Activated CD4-positive, alpha-beta T cell treated with anti-CD3 and anti-CD28 coated beads for 36 hours (primary cell): ENCODE measurements around the gene FZD8. TPM values are rescaled to one million over a fixed set of nuclear protein-coding genes. Genes with fewer than 3 reads are reported as not detected.

Experiments used
- ATAC-seq: fragments of 200-7000 bp; cut with Tn5 transposase; one replicate; pipeline ENCODE4 v1.10.0; 2021; ENCODE audit warnings: mild to moderate bottlenecking, moderate library complexity
- CTCF ChIA-PET: fragments of 350-600 bp; sonication (Branson Sonifier 250); formaldehyde crosslinking; loops from one replicate; lab custom pipeline; 2021; ENCODE audit warnings: antibody characterized with exemption; lab: Charles Lee
- POLR2A ChIA-PET: fragments of 350-600 bp; sonication (Branson Sonifier 250); formaldehyde crosslinking; loops from one replicate; lab custom pipeline; 2021; ENCODE audit warnings: antibody characterized with exemption, inconsistent platforms; lab: Charles Lee
- DNase-seq: peaks from one replicate; pipeline ENCODE4 v3.0.0-alpha.2; 2020
- H3K27ac Mint-ChIP-seq: one replicate; pipeline ENCODE4 v1.8.0; 2021; ENCODE audit warnings: mixed read lengths
- H3K27me3 Mint-ChIP-seq: one replicate; pipeline ENCODE4 v1.8.0; 2021; ENCODE audit warnings: mixed read lengths
- H3K36me3 Mint-ChIP-seq: one replicate; pipeline ENCODE4 v1.8.0; 2021; ENCODE audit warnings: low read depth, mixed read lengths
- H3K4me1 Mint-ChIP-seq: one replicate; pipeline ENCODE4 v1.8.0; 2021; ENCODE audit warnings: mixed read lengths
- H3K4me3 Mint-ChIP-seq: one replicate; pipeline ENCODE4 v1.8.0; 2021; ENCODE audit warnings: mild to moderate bottlenecking, moderate library complexity, mixed read lengths
- H3K9me3 Mint-ChIP-seq: one replicate; pipeline ENCODE4 v1.8.0; 2021; ENCODE audit warnings: low read depth, mixed read lengths
- intact Hi-C, 2 experiments: fragments of 100-400 bp; cut with DNase I in 1 of 2; cut with micrococcal nuclease in 1 of 2; formaldehyde crosslinking; loops; one replicate each; pipeline versions ENCODE4 v1.14.2 to v1.15.1; 2022 to 2024; cut with DNase I, micrococcal nuclease
- total RNA-seq, 2 experiments: library from RNA; stranded (reverse); gene quantifications; one replicate each; pipeline ENCODE4 v1.2.3, GENCODE V29; 2021

FZD8 gene
- total RNA-seq, 2 experiments from 2014 or later = 0.16 to 0.18 TPM

GRCh38 chr10:35667270-35667889 is 25.3 kb upstream of the FZD8 start:
- Mint-ChIP-seq H3K27ac (no peak overlapping the region), H3K9me3 (peaks cover 12% of the 10 kb centered on the region), H3K4me3 (no peak overlapping the region), H3K36me3 (no peaks in the 10 kb centered on the region), H3K27me3 (peaks cover 6% of the 10 kb centered on the region), H3K4me1 (no peaks in the 10 kb centered on the region)
- ATAC-seq = no peak
- CTCF ChIA-PET = no interaction called here
- DNase-seq = no peak
- intact Hi-C loops = no loop called here
- POLR2A ChIA-PET = no interaction called here

- Mint-ChIP-seq H3K36me3 (no peaks in the 10 kb centered on the region), H3K27me3 (peaks cover 14% of the 10 kb centered on the region), H3K4me1 (no peaks in the 10 kb centered on the region), H3K4me3 (no peak overlapping the region), H3K9me3 (peaks cover 5% of the 10 kb centered on the region), H3K27ac (no peak overlapping the region)
- POLR2A ChIA-PET = no interaction called here
- intact Hi-C loops = no loop called here
- CTCF ChIA-PET = no interaction called here
- ATAC-seq (no peak), DNase-seq (no peak)
These were observed 19.1 kb upstream of the FZD8 start for GRCh38 chr10:35661236-35661635.

GRCh38 chr10:35659456-35659855 is 17.4 kb upstream of the FZD8 start:
- H3K9me3 Mint-ChIP-seq = peaks cover 5% of the 10 kb centered on the region
- no peaks in the 10 kb centered on the region for H3K4me1 Mint-ChIP-seq
- CTCF ChIA-PET = no interaction called here
- intact Hi-C loops = no loop called here
- no peak overlapping the region for H3K27ac Mint-ChIP-seq
- DNase-seq (no peak), ATAC-seq (no peak)
- H3K4me3 Mint-ChIP-seq = no peak overlapping the region
- peaks cover 18% of the 10 kb centered on the region for H3K27me3 Mint-ChIP-seq
- no peaks in the 10 kb centered on the region for H3K36me3 Mint-ChIP-seq
- POLR2A ChIA-PET = no interaction called here

GRCh38 chr10:35657621-35658020 is 15.5 kb upstream of the FZD8 start:
- POLR2A ChIA-PET = no interaction called here
- peaks cover 15% of the 10 kb centered on the region for H3K27me3 Mint-ChIP-seq
- DNase-seq (no peak), ATAC-seq (no peak)
- CTCF ChIA-PET = no interaction called here
- H3K36me3 Mint-ChIP-seq = no peaks in the 10 kb centered on the region
- no peaks in the 10 kb centered on the region for H3K4me1 Mint-ChIP-seq
- intact Hi-C loops = no loop called here
- H3K4me3 Mint-ChIP-seq = no peak overlapping the region
- no peak overlapping the region for H3K27ac Mint-ChIP-seq
- H3K9me3 Mint-ChIP-seq = peaks cover 5% of the 10 kb centered on the region

GRCh38 chr10:35652824-35653223 is 10.7 kb upstream of the FZD8 start:
- intact Hi-C loops = no loop called here

GRCh38 chr10:35650894-35651293 is 8.8 kb upstream of the FZD8 start:
- Mint-ChIP-seq H3K27ac (no peak overlapping the region), H3K4me3 (no peak overlapping the region), H3K9me3 (no peaks in the 10 kb centered on the region), H3K4me1 (no peaks in the 10 kb centered on the region), H3K27me3 (peaks cover 12% of the 10 kb centered on the region), H3K36me3 (no peaks in the 10 kb centered on the region)
- CTCF ChIA-PET = interaction anchor here (0.6 kb wide), 1 partner anchor 492 kb away, joined by 3 read pairs; no protein-coding TSS in a partner anchor
- ATAC-seq = no peak
- POLR2A ChIA-PET = no interaction called here
- intact Hi-C loops = no loop called here
- DNase-seq = no peak

More at GRCh38 chr10:35652824-35653223, 10.7 kb upstream of the FZD8 start:
- ChIA-PET CTCF (no interaction called here), POLR2A (no interaction called here)
- no peak for ATAC-seq
- Mint-ChIP-seq H3K27me3 (peaks cover 13% of the 10 kb centered on the region), H3K4me1 (no peaks in the 10 kb centered on the region), H3K27ac (no peak overlapping the region), H3K4me3 (no peak overlapping the region), H3K9me3 (no peaks in the 10 kb centered on the region), H3K36me3 (no peaks in the 10 kb centered on the region)
- DNase-seq = no peak

- H3K27ac Mint-ChIP-seq = no peak overlapping the region
- peaks cover 32% of the 10 kb centered on the region for H3K27me3 Mint-ChIP-seq
- POLR2A ChIA-PET = no interaction called here
These were observed 2.2 kb upstream of the FZD8 start for GRCh38 chr10:35644050-35644950.

GRCh38 chr10:35643151-35644049 is 1.3 kb upstream of the FZD8 start:
- Mint-ChIP-seq H3K27me3 (peaks cover 37% of the 10 kb centered on the region), H3K36me3 (no peaks in the 10 kb centered on the region)
- POLR2A ChIA-PET = no interaction called here

More at GRCh38 chr10:35644050-35644950, 2.2 kb upstream of the FZD8 start:
- ATAC-seq = no peak
- DNase-seq = peak; percentile 33
- Mint-ChIP-seq H3K9me3 (no peaks in the 10 kb centered on the region), H3K4me1 (peaks cover 20% of the 10 kb centered on the region), H3K4me3 (peak overlapping the region; percentile 71), H3K36me3 (no peaks in the 10 kb centered on the region)
- CTCF ChIA-PET = interaction anchor here (0.8 to 3.7 kb wide), 4 partner anchors 8 to 1210 kb away, joined by 3 to 24 read pairs (median 5); no protein-coding TSS in a partner anchor
- intact Hi-C loops = loop anchor here in 1 of 2 experiments (5.0 kb wide), 1 partner anchor 517 kb away; the partner anchor contains the start of gene CREM

GRCh38 chr10:35642793-35643114 is 658 bp upstream of the FZD8 start:
- POLR2A ChIA-PET = no interaction called here
- CTCF ChIA-PET = no interaction called here
- peaks cover 41% of the 10 kb centered on the region for H3K27me3 Mint-ChIP-seq
- peaks cover 20% of the 10 kb centered on the region for H3K4me1 Mint-ChIP-seq
- ATAC-seq = no peak
- H3K9me3 Mint-ChIP-seq = no peaks in the 10 kb centered on the region
- H3K4me3 Mint-ChIP-seq = peak overlapping the region; percentile 71
- intact Hi-C loops = loop anchor here (1.0 to 5.0 kb wide), 3 partner anchors 306 to 516 kb away; partner anchors contain the start of genes CREM (in 2 of the 2) and CCNY (in 1 of the 2)
- no peak overlapping the region for H3K27ac Mint-ChIP-seq
- no peak for DNase-seq
- H3K36me3 Mint-ChIP-seq = no peaks in the 10 kb centered on the region

More at GRCh38 chr10:35643151-35644049, 1.3 kb upstream of the FZD8 start:
- ATAC-seq (no peak), DNase-seq (peak; percentile 12)
- peaks cover 20% of the 10 kb centered on the region for H3K4me1 Mint-ChIP-seq
- intact Hi-C loops = loop anchor here in 1 of 2 experiments (5.0 kb wide), 1 partner anchor 516 kb away; the partner anchor contains the start of gene CREM
- H3K4me3 Mint-ChIP-seq = peak overlapping the region; percentile 71
- CTCF ChIA-PET = interaction anchor here (0.8 to 3.7 kb wide), 4 partner anchors 7 to 1211 kb away, joined by 3 to 24 read pairs (median 5); no protein-coding TSS in a partner anchor
- no peak overlapping the region for H3K27ac Mint-ChIP-seq
- no peaks in the 10 kb centered on the region for H3K9me3 Mint-ChIP-seq

GRCh38 chr10:35641676-35642034 is 441 bp downstream of the FZD8 start:
- Mint-ChIP-seq H3K36me3 (no peaks in the 10 kb centered on the region), H3K27ac (no peak overlapping the region), H3K9me3 (no peaks in the 10 kb centered on the region), H3K4me1 (peaks cover 20% of the 10 kb centered on the region), H3K4me3 (peak overlapping the region; percentile 71), H3K27me3 (peaks cover 45% of the 10 kb centered on the region)
- CTCF ChIA-PET = interaction anchor here (1.2 kb wide), 1 partner anchor 516 kb away, joined by 3 read pairs; no protein-coding TSS in a partner anchor
- intact Hi-C loops = loop anchor here (1.0 to 5.0 kb wide), 3 partner anchors 305 to 515 kb away; partner anchors contain the start of genes CREM (in 2 of the 2) and CCNY (in 1 of the 2)
- DNase-seq (peak; percentile 25), ATAC-seq (no peak)
- POLR2A ChIA-PET = no interaction called here
